Breast epithelium (tissue), 3 donors: ENCODE data around the gene DUSP6.

ENCODE experiments used
- POLR2A ChIP-seq: fragments of 450-650 bp; IDR thresholded peaks from one replicate; pipeline ENCODE4 v1.6.1; 2016; ENCODE audit warnings: antibody characterized with exemption, mild to moderate bottlenecking, moderate library complexity
- TF ChIP-seq, protein P1 (sequence below), 3 donors: fragments of 450-650 bp; IDR thresholded peaks; one replicate each; pipeline ENCODE4 v1.5.1; 2016 to 2017; ENCODE audit warnings: antibody characterized with exemption in 3 of 3, mild to moderate bottlenecking in 3 of 3, moderate library complexity in 3 of 3

DNA sequence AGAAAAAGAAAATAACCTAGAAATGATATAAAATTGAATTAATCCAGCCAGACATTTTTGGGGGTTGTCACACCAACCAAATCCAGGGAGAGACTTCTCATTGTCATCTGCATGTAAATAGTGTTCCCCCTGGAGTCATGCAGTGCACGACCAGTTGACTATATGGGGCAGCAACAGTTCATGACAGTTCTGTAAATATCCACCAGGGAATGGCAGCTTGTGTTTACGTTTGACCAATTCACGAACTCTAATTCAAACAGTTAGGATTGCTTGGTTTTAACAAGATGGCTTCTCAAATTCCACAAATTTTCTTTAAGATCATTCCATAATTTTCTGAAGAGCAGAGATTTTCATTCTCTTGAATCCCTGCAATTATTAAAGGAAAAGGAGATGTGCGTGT lies 43.4 kb upstream of the DUSP6 start:
- no peak for TF ChIP-seq POLR2A
- TF ChIP-seq, protein P1, sequence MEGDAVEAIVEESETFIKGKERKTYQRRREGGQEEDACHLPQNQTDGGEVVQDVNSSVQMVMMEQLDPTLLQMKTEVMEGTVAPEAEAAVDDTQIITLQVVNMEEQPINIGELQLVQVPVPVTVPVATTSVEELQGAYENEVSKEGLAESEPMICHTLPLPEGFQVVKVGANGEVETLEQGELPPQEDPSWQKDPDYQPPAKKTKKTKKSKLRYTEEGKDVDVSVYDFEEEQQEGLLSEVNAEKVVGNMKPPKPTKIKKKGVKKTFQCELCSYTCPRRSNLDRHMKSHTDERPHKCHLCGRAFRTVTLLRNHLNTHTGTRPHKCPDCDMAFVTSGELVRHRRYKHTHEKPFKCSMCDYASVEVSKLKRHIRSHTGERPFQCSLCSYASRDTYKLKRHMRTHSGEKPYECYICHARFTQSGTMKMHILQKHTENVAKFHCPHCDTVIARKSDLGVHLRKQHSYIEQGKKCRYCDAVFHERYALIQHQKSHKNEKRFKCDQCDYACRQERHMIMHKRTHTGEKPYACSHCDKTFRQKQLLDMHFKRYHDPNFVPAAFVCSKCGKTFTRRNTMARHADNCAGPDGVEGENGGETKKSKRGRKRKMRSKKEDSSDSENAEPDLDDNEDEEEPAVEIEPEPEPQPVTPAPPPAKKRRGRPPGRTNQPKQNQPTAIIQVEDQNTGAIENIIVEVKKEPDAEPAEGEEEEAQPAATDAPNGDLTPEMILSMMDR (IDR thresholded peaks at IDR 0.05) = no peak
